Stimulated activated naive CD8-positive, alpha-beta T cell treated with anti-CD3 and anti-CD28 coated beads, Interleukin-15, Interleukin-2, amounts not matched to agents 100 ng/mL and 50 ng/mL, for 24 hours (primary cell): ENCODE data around the gene OR52E5.

ENCODE experiments used
- H3K27ac Mint-ChIP-seq: one replicate; pipeline ENCODE4 v1.8.0; 2021; ENCODE audit warnings: mild to moderate bottlenecking, mixed read lengths
- H3K27me3 Mint-ChIP-seq: one replicate; pipeline ENCODE4 v1.8.0; 2021; ENCODE audit warnings: mixed read lengths
- H3K36me3 Mint-ChIP-seq: one replicate; pipeline ENCODE4 v1.8.0; 2021; ENCODE audit warnings: low read depth, mixed read lengths
- H3K4me1 Mint-ChIP-seq: one replicate; pipeline ENCODE4 v1.8.0; 2021; ENCODE audit warnings: low read depth, mixed read lengths
- H3K4me3 Mint-ChIP-seq: one replicate; pipeline ENCODE4 v1.8.0; 2021; ENCODE audit warnings: mild to moderate bottlenecking, mixed read lengths
- H3K9me3 Mint-ChIP-seq: one replicate; pipeline ENCODE4 v1.8.0; 2021; ENCODE audit warnings: mixed read lengths

OR52E5 gene

GRCh38 chr11:5923794-5924193, 30.8 kb downstream of the OR52E5 start:
- H3K36me3 Mint-ChIP-seq = no peaks in the 10 kb centered on the region
- H3K4me1 Mint-ChIP-seq = no peaks in the 10 kb centered on the region
- peaks cover 21% of the 10 kb centered on the region for H3K9me3 Mint-ChIP-seq
- no peaks in the 10 kb centered on the region for H3K27me3 Mint-ChIP-seq
- H3K27ac Mint-ChIP-seq = no peak overlapping the region
- H3K4me3 Mint-ChIP-seq = no peak overlapping the region

- Mint-ChIP-seq H3K27ac (no peak overlapping the region), H3K27me3 (no peaks in the 10 kb centered on the region), H3K9me3 (peaks cover 40% of the 10 kb centered on the region), H3K36me3 (no peaks in the 10 kb centered on the region), H3K4me1 (no peaks in the 10 kb centered on the region), H3K4me3 (no peak overlapping the region)
Measured at GRCh38 chr11:5928271-5928670, 35.3 kb downstream of the OR52E5 start.

- H3K9me3 Mint-ChIP-seq = peaks cover 40% of the 10 kb centered on the region
- no peaks in the 10 kb centered on the region for H3K27me3 Mint-ChIP-seq
- H3K4me1 Mint-ChIP-seq = no peaks in the 10 kb centered on the region
- H3K27ac Mint-ChIP-seq = no peak overlapping the region
- H3K4me3 Mint-ChIP-seq = no peak overlapping the region
- H3K36me3 Mint-ChIP-seq = no peaks in the 10 kb centered on the region
Measured at GRCh38 chr11:5928811-5929210, 35.8 kb downstream of the OR52E5 start.

- H3K27ac Mint-ChIP-seq = no peak overlapping the region
- H3K4me1 Mint-ChIP-seq = no peaks in the 10 kb centered on the region
- no peaks in the 10 kb centered on the region for H3K27me3 Mint-ChIP-seq
- H3K9me3 Mint-ChIP-seq = peaks cover 35% of the 10 kb centered on the region
- H3K4me3 Mint-ChIP-seq = no peak overlapping the region
- H3K36me3 Mint-ChIP-seq = no peaks in the 10 kb centered on the region
Measured at GRCh38 chr11:5929571-5930368, 36.8 kb downstream of the OR52E5 start.

GRCh38 chr11:5930614-5931013, 37.6 kb downstream of the OR52E5 start:
- no peak overlapping the region for H3K4me3 Mint-ChIP-seq
- H3K27ac Mint-ChIP-seq = no peak overlapping the region
- no peaks in the 10 kb centered on the region for H3K4me1 Mint-ChIP-seq
- peaks cover 27% of the 10 kb centered on the region for H3K9me3 Mint-ChIP-seq
- H3K36me3 Mint-ChIP-seq = no peaks in the 10 kb centered on the region
- H3K27me3 Mint-ChIP-seq = no peaks in the 10 kb centered on the region

- Mint-ChIP-seq H3K27ac (no peak overlapping the region), H3K4me3 (no peak overlapping the region), H3K9me3 (peaks cover 27% of the 10 kb centered on the region), H3K27me3 (no peaks in the 10 kb centered on the region), H3K36me3 (no peaks in the 10 kb centered on the region), H3K4me1 (no peaks in the 10 kb centered on the region)
Measured at GRCh38 chr11:5931061-5931460, 38.1 kb downstream of the OR52E5 start.

GRCh38 chr11:5932671-5933070, 39.7 kb downstream of the OR52E5 start:
- Mint-ChIP-seq H3K27ac (no peak overlapping the region), H3K36me3 (no peaks in the 10 kb centered on the region), H3K9me3 (peaks cover 27% of the 10 kb centered on the region), H3K4me3 (no peak overlapping the region), H3K4me1 (no peaks in the 10 kb centered on the region), H3K27me3 (no peaks in the 10 kb centered on the region)

GRCh38 chr11:5933116-5933515, 40.1 kb downstream of the OR52E5 start:
- Mint-ChIP-seq H3K9me3 (peaks cover 29% of the 10 kb centered on the region), H3K36me3 (no peaks in the 10 kb centered on the region), H3K4me3 (no peak overlapping the region), H3K4me1 (no peaks in the 10 kb centered on the region), H3K27me3 (no peaks in the 10 kb centered on the region), H3K27ac (no peak overlapping the region)

GRCh38 chr11:5937868-5938602, 45.0 kb downstream of the OR52E5 start:
- H3K36me3 Mint-ChIP-seq = no peaks in the 10 kb centered on the region
- no peaks in the 10 kb centered on the region for H3K4me1 Mint-ChIP-seq
- peaks cover 3% of the 10 kb centered on the region for H3K9me3 Mint-ChIP-seq
- no peaks in the 10 kb centered on the region for H3K27me3 Mint-ChIP-seq
- no peak overlapping the region for H3K4me3 Mint-ChIP-seq
- no peak overlapping the region for H3K27ac Mint-ChIP-seq

GRCh38 chr11:5938603-5938965, 45.6 kb downstream of the OR52E5 start:
- Mint-ChIP-seq H3K27me3 (no peaks in the 10 kb centered on the region), H3K4me1 (no peaks in the 10 kb centered on the region), H3K27ac (no peak overlapping the region), H3K9me3 (peaks cover 3% of the 10 kb centered on the region), H3K36me3 (no peaks in the 10 kb centered on the region), H3K4me3 (no peak overlapping the region)

GRCh38 chr11:5940748-5941147, 47.7 kb downstream of the OR52E5 start:
- Mint-ChIP-seq H3K4me3 (no peak overlapping the region), H3K27ac (no peak overlapping the region), H3K36me3 (no peaks in the 10 kb centered on the region), H3K4me1 (no peaks in the 10 kb centered on the region), H3K27me3 (peaks cover 6% of the 10 kb centered on the region), H3K9me3 (peaks cover 3% of the 10 kb centered on the region)

GRCh38 chr11:5941951-5942350, 48.9 kb downstream of the OR52E5 start, which contains the start of gene OR56A3:
Gene OR56A3, plus strand, starts transcription at chr11:5942251. Its CDS starts 5,096 bp downstream, at chr11:5947347.
- Mint-ChIP-seq H3K27me3 (peaks cover 9% of the 10 kb centered on the region), H3K4me1 (no peaks in the 10 kb centered on the region), H3K9me3 (peaks cover 3% of the 10 kb centered on the region), H3K27ac (no peak within 1 kb of the TSS), H3K36me3 (no peaks in the 10 kb centered on the region), H3K4me3 (no peak within 1 kb of the TSS)
